Measurements from ENCODE around the gene DPM1.

The DPM1 gene

GRCh38 chr20:50900261-50900660 lies 58.1 kb downstream of the DPM1 start:
- DNase-seq (ENCODE audit: low read depth in 3 of 3, low spot score in 1 of 3): no peak

GRCh38 chr20:50898475-50898874 lies 59.9 kb downstream of the DPM1 start:
- no peak for DNase-seq (ENCODE audit: low read depth in 3 of 3, low spot score in 1 of 3)

- no peak for DNase-seq (ENCODE audit: low read depth in 3 of 3, low spot score in 1 of 3)
Measured at GRCh38 chr20:50895111-50895830, 63.1 kb downstream of the DPM1 start.

GRCh38 chr20:50893620-50894019 lies 64.7 kb downstream of the DPM1 start:
- DNase-seq (ENCODE audit: low read depth in 3 of 3, low spot score in 1 of 3): no peak

DNA sequence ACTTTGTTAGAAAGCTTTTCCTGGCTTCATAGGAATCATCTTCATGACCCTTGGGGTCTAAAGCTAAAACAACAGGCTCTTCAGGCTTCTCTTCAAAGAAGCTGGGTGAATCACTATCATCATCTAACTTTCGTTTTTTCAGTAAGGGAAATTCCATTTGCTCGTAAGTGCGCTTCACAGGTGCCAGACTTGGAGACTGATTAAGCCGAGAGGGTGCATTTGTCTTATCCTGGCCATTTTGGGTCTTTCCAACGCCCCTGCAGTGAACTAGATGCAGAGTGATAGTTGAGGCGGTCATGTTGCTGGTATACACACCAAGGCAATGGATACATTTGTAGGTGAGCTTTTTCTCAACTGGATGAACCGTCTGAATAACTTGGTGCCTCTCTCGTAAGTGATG lies 65.9 kb downstream of the DPM1 start:
- no peak for DNase-seq (ENCODE audit: low read depth in 3 of 3, low spot score in 1 of 3)

DNA sequence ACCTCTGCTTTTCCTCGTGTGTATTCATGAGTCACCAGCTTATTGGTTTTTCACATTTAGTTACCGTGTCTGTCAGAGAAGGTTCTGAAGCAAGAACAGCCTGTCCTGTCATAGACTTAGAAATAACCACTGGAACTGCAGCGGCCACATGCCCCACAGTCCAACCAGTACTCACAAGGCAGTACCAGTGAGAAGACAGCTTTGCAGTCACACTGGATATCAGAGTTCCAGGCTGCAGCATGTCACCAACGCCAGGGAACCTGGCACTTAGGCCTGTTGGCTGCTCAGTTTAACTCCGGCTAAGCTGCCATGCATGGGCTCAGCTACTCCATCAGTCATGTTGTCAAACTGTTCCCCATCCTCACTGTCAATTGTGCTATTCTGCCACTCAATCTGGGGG lies 67.2 kb downstream of the DPM1 start:
- DNase-seq (ENCODE audit: low read depth in 3 of 3, low spot score in 1 of 3): no peak

DNA sequence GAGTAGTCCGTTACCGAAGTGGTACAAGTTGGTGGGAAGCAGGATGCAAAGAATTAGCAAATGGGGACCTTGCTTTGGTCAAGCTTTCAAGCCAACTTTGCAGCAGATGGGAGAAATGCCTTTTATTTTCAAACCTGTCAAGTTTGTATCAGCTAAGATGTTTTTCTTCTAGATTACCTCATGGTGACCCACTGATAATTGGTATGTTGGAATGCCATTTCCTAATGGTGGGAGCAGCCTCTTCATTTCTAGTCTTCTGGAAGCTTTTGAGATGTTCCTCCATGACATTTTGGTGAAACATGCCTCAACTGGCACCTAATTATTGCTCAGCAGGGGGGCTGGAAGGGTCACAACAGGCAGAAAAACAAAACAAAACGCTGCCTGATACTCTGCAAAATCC lies 70.8 kb downstream of the DPM1 start:
- DNase-seq (ENCODE audit: low read depth in 3 of 3, low spot score in 1 of 3): no peak

GRCh38 chr20:50886184-50886790 lies 72.0 kb downstream of the DPM1 start:
- no peak for DNase-seq (ENCODE audit: low read depth in 3 of 3, low spot score in 1 of 3)

GRCh38 chr20:50885781-50886180 lies 72.6 kb downstream of the DPM1 start:
- no peak for DNase-seq (ENCODE audit: low read depth in 3 of 3, low spot score in 1 of 3)

GRCh38 chr20:50885068-50885467 lies 73.3 kb downstream of the DPM1 start:
- DNase-seq (ENCODE audit: low read depth in 3 of 3, low spot score in 1 of 3): no peak
